ENCODE data around the gene LMNA.

LMNA gene

DNA sequence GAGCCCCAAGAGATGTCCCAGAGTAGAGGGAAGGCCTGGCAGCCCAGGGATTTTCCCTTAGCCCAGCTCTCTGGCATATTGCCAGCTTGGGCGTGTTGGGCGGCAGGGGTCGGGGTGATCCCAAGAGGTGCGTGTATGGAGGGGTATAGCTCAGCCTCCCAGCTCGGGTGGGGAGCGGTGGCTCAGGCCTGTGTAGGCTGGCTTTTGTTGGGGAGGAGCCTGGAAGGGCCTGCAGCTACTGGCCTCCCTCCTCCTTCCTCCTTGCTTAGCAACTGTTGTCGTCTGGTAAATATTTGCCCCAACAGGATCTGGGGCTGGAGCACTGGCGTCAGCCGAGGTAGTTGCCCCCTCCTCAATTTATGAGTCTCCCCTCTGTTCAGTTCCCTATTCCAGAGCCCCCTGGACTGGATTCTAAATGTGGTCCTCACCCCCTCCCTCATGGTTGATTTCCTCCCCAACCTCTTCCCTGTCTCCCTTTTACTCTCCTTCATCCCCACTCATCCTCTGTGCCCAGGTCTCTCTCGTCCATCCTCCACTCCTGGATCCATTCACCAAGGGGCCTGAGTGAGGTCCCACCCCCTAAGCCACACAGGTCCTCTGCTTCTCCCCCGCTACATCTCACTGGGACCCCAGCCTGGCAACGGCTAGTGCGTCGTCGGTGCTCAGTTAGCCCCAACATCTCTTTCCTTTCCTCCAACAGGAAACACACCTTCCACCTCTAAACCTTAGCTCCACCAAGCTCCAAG, 10.3 kb upstream of the LMNA start:
- TF ChIP-seq Cebpa-rat (IDR thresholded peaks at IDR 0.05), result no peak
- Histone ChIP-seq H3K9ac (peak overlapping the region in 6 of 11 experiments; percentile 0 to 92 (median 53); a peak in 7 of 22 replicates), H3K4me2 (peak overlapping the region; percentile 85 to 97 (median 90))

GRCh38 chr1:156104861-156105832, 9.4 kb upstream of the LMNA start:
- Histone ChIP-seq H3K4me1 (peaks cover 42 to 80% (median 62%) of the 10 kb centered on the region in 10 experiments), H4K20me1 (no peaks in the 10 kb centered on the region), H3K9ac (peak overlapping the region; percentile 63 to 92 (median 76)), H3K27me3 (no peaks in the 10 kb centered on the region), H3K4me2 (peak overlapping the region; percentile 85 to 97 (median 90)), H3K9me3 (replicated peaks in 1 of 11) (no peaks in the 10 kb centered on the region), H3K27ac (peak overlapping the region; percentile 60 to 97 (median 74); a peak in 20 of 22 replicates), H3K36me3 (no peaks in the 10 kb centered on the region), H3K4me3 (peak overlapping the region in 9 of 10 experiments; percentile 35 to 64 (median 48); a peak in 19 of 20 replicates)
- TF ChIP-seq Cebpa-rat (IDR thresholded peaks at IDR 0.05), result no peak

More for the DNA sequence above, 10.3 kb upstream of the LMNA start:
- Histone ChIP-seq H3K27me3 (peaks cover 0 to 4% (median 0%) of the 10 kb centered on the region in 11 experiments; a peak in 2 of 22 replicates), H3K9me3 (replicated peaks in 1 of 11) (no peaks in the 10 kb centered on the region), H3K36me3 (no peaks in the 10 kb centered on the region), H3K27ac (peak overlapping the region in 10 of 11 experiments; percentile 35 to 97 (median 59); a peak in 12 of 22 replicates), H4K20me1 (peaks cover 0 to 3% (median 0%) of the 10 kb centered on the region in 11 experiments; a peak in 1 of 22 replicates), H3K4me1 (peaks cover 42 to 81% (median 62%) of the 10 kb centered on the region in 10 experiments), H3K4me3 (no peak overlapping the region)

GRCh38 chr1:156106624-156107488, 7.7 kb upstream of the LMNA start:
- H3K9me3 ChIP-seq (replicated peaks in 1 of 11), result no peaks in the 10 kb centered on the region
- no peaks in the 10 kb centered on the region for H3K36me3 ChIP-seq
- H4K20me1 ChIP-seq, result 0 out of 22 replicates have a peak, but pooled peaks cover 0 to under 1% (median 0%) of the 10 kb centered on the region in 11 experiments
- H3K4me1 ChIP-seq, result peaks cover 42 to 64% (median 51%) of the 10 kb centered on the region in 10 experiments
- TF ChIP-seq Cebpa-rat (IDR thresholded peaks at IDR 0.05), result no peak
- peak overlapping the region in 5 of 11 experiments; percentile 43 to 84 (median 77); a peak in 9 of 22 replicates for H3K9ac ChIP-seq
- H3K27me3 ChIP-seq, result peaks cover 4 to 7% (median 6%) of the 10 kb centered on the region in 11 experiments; a peak in 20 of 22 replicates
- H3K4me3 ChIP-seq, result no peak overlapping the region
- H3K4me2 ChIP-seq, result peak overlapping the region in 8 of 11 experiments; percentile 28 to 90 (median 57); a peak in 12 of 22 replicates
- H3K27ac ChIP-seq, result peak overlapping the region in 5 of 11 experiments; percentile 5 to 97 (median 85); a peak in 10 of 22 replicates

- Histone ChIP-seq H3K9me3 (replicated peaks in 1 of 11) (no peaks in the 10 kb centered on the region), H4K20me1 (peaks cover 0 to 8% (median 0%) of the 10 kb centered on the region in 11 experiments; a peak in 1 of 22 replicates), H3K4me2 (peak overlapping the region in 2 of 11 experiments; percentile 30 to 31; a peak in 2 of 22 replicates), H3K27ac (no peak overlapping the region), H3K4me3 (no peak overlapping the region), H3K27me3 (peaks cover 14 to 19% (median 18%) of the 10 kb centered on the region in 11 experiments; a peak in 21 of 22 replicates), H3K4me1 (peaks cover 33 to 63% (median 39%) of the 10 kb centered on the region in 10 experiments), H3K36me3 (no peaks in the 10 kb centered on the region), H3K9ac (no peak overlapping the region)
- no peak for TF ChIP-seq Cebpa-rat (IDR thresholded peaks at IDR 0.05)
These were observed 6.5 kb upstream of the LMNA start for GRCh38 chr1:156108057-156108456.

DNA sequence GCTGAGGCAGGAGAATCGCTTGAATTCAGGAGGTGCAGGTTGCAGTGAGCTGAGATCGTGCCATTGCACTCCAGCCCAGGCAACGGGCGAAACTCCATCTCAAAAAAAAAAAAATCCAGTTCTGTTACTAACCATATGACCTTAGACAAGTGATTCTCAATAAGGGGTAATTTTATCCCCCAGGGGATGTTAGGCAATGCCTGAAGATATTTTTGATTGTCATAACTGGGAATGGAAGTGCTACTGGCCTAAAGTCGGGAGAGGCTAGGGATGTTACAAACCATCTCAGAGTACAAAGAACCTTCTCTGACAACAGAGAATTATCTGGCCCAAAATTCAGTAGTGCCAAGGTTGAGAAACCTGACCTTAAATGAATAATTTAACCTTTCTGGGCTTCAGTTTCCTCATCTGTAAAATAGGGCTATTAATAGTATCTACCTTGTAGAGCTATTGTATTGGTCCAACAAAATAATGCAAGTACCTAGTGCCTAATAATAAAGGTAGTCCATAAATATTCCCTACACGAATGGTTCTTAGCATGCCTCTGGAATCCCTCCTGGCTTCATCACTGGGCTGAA, 5.8 kb upstream of the LMNA start:
- peak overlapping the region in 3 of 11 experiments; percentile 7 to 31 (median 30); a peak in 5 of 22 replicates for H3K4me2 ChIP-seq
- TF ChIP-seq Cebpa-rat (IDR thresholded peaks at IDR 0.05), result no peak

GRCh38 chr1:156110252-156110651, 4.3 kb upstream of the LMNA start:
- Histone ChIP-seq H3K9ac (no peak overlapping the region), H3K9me3 (replicated peaks in 1 of 11) (no peaks in the 10 kb centered on the region), H3K27me3 (peaks cover 34 to 41% (median 39%) of the 10 kb centered on the region in 11 experiments), H3K36me3 (no peaks in the 10 kb centered on the region), H3K4me3 (no peak overlapping the region), H3K27ac (no peak overlapping the region), H3K4me1 (peaks cover 11 to 63% (median 35%) of the 10 kb centered on the region in 10 experiments), H3K4me2 (no peak overlapping the region), H4K20me1 (peaks cover 0 to 27% (median 7%) of the 10 kb centered on the region in 11 experiments; a peak in 12 of 22 replicates)
- TF ChIP-seq Cebpa-rat (IDR thresholded peaks at IDR 0.05), result no peak

More for the DNA sequence above, 5.8 kb upstream of the LMNA start:
- Histone ChIP-seq H3K4me3 (no peak overlapping the region), H3K9me3 (replicated peaks in 1 of 11) (no peaks in the 10 kb centered on the region), H4K20me1 (peaks cover 0 to 13% (median 0%) of the 10 kb centered on the region in 11 experiments; a peak in 3 of 22 replicates), H3K36me3 (no peaks in the 10 kb centered on the region), H3K9ac (no peak overlapping the region), H3K27ac (no peak overlapping the region), H3K27me3 (peaks cover 21 to 26% (median 24%) of the 10 kb centered on the region in 11 experiments), H3K4me1 (peaks cover 26 to 63% (median 36%) of the 10 kb centered on the region in 10 experiments)

GRCh38 chr1:156111355-156111962, 3.1 kb upstream of the LMNA start:
- TF ChIP-seq Cebpa-rat (IDR thresholded peaks at IDR 0.05), result no peak
- H3K9ac ChIP-seq, result no peak overlapping the region
- H4K20me1 ChIP-seq, result peaks cover 0 to 35% (median 14%) of the 10 kb centered on the region in 11 experiments; a peak in 13 of 22 replicates
- H3K27me3 ChIP-seq, result peaks cover 44 to 53% (median 52%) of the 10 kb centered on the region in 11 experiments
- no peak overlapping the region for H3K4me2 ChIP-seq
- H3K36me3 ChIP-seq, result no peaks in the 10 kb centered on the region
- no peaks in the 10 kb centered on the region for H3K9me3 ChIP-seq (replicated peaks in 1 of 11)
- H3K4me1 ChIP-seq, result peaks cover 0 to 63% (median 34%) of the 10 kb centered on the region in 10 experiments; a peak in 19 of 20 replicates
- no peak overlapping the region for H3K4me3 ChIP-seq
- H3K27ac ChIP-seq, result no peak overlapping the region
